H7 (cell line): Measurements from ENCODE around the gene LRRN4. TPM values are rescaled to one million over a fixed set of nuclear protein-coding genes. Genes with fewer than 3 reads are reported as not detected.

Experiments
- DNase-seq: peaks from one replicate; pipeline ENCODE4 v3.0.0; 2012
- H3K27me3 ChIP-seq: 2 replicates; pipeline ENCODE4 v1.6.0; 2011; ENCODE audit warnings: mild to moderate bottlenecking, low read length; ENCODE audit not compliant: control insufficient read depth, insufficient read depth
- H3K36me3 ChIP-seq: replicated peaks from 2 replicates; pipeline ENCODE4 v1.5.1; 2011; ENCODE audit warnings: low read length; ENCODE audit not compliant: control insufficient read depth, insufficient read depth
- H3K4me3 ChIP-seq: 2 replicates; pipeline ENCODE4 v1.5.1; 2011; ENCODE audit warnings: low read depth, mild to moderate bottlenecking, control low read depth, low read length, moderate library complexity; ENCODE audit not compliant: insufficient read depth
- total RNA-seq: library from RNA; depleted of rRNA; stranded (reverse); fragments of >200 nt; shearing (Covaris generic); gene quantifications from 2 replicates; pipeline ENCODE4 v1.2.3, GENCODE V29; 2014; rRNA removed

LRRN4 gene
- 0.41 and 0.76 TPM in 2 replicates for total RNA-seq

- Histone ChIP-seq H3K4me3 (peak within 1 kb of the TSS; percentile 49), H3K27me3 (peaks cover 35% of the 10 kb centered on the region), H3K36me3 (no peaks in the 10 kb centered on the region)
- DNase-seq, result peak; percentile 74
These were observed at the start of gene LRRN4 for GRCh38 chr20:6053776-6054688. Gene LRRN4, minus strand, starts transcription at chr20:6054060. Its CDS starts 1,261 bp downstream, at chr20:6052799.

GRCh38 chr20:6103301-6103700 lies 49.4 kb upstream of the LRRN4 start:
- Histone ChIP-seq H3K4me3 (no peak overlapping the region), H3K36me3 (no peaks in the 10 kb centered on the region; the same call in 1 of the 2 replicates), H3K27me3 (no peaks in the 10 kb centered on the region)
- no peak for DNase-seq

GRCh38 chr20:6101346-6101745 lies 47.5 kb upstream of the LRRN4 start:
- Histone ChIP-seq H3K36me3 (no peaks in the 10 kb centered on the region), H3K27me3 (no peaks in the 10 kb centered on the region), H3K4me3 (no peak overlapping the region)
- DNase-seq, result no peak

GRCh38 chr20:6100246-6100645 lies 46.4 kb upstream of the LRRN4 start:
- H3K4me3 ChIP-seq, result no peak overlapping the region
- no peak for DNase-seq
- no peaks in the 10 kb centered on the region for H3K27me3 ChIP-seq
- H3K36me3 ChIP-seq, result no peaks in the 10 kb centered on the region

GRCh38 chr20:6099819-6100218 lies 46.0 kb upstream of the LRRN4 start:
- no peak for DNase-seq
- no peaks in the 10 kb centered on the region for H3K27me3 ChIP-seq

GRCh38 chr20:6095409-6095808 lies 41.5 kb upstream of the LRRN4 start:
- H3K36me3 ChIP-seq, result no peaks in the 10 kb centered on the region; the same call in 1 of the 2 replicates
- DNase-seq, result no peak

More at GRCh38 chr20:6099819-6100218, 46.0 kb upstream of the LRRN4 start:
- Histone ChIP-seq H3K4me3 (no peak overlapping the region), H3K36me3 (no peaks in the 10 kb centered on the region)

GRCh38 chr20:6094565-6094964 lies 40.7 kb upstream of the LRRN4 start:
- no peak for DNase-seq
- no peaks in the 10 kb centered on the region for H3K27me3 ChIP-seq
- H3K36me3 ChIP-seq, result no peaks in the 10 kb centered on the region; the same call in 1 of the 2 replicates
- no peak overlapping the region for H3K4me3 ChIP-seq

More at GRCh38 chr20:6095409-6095808, 41.5 kb upstream of the LRRN4 start:
- H3K27me3 ChIP-seq, result no peaks in the 10 kb centered on the region
- H3K4me3 ChIP-seq, result no peak overlapping the region

GRCh38 chr20:6094063-6094462 lies 40.2 kb upstream of the LRRN4 start:
- DNase-seq, result no peak
- Histone ChIP-seq H3K36me3 (no peaks in the 10 kb centered on the region; the same call in 1 of the 2 replicates), H3K4me3 (no peak overlapping the region), H3K27me3 (no peaks in the 10 kb centered on the region)

- H3K36me3 ChIP-seq, result peaks cover 2% of the 10 kb centered on the region
- H3K4me3 ChIP-seq, result no peak overlapping the region
- H3K27me3 ChIP-seq, result no peaks in the 10 kb centered on the region
- DNase-seq, result no peak
These were observed 37.8 kb upstream of the LRRN4 start for GRCh38 chr20:6091661-6092060.

- DNase-seq, result no peak
- H3K36me3 ChIP-seq, result peaks cover 4% of the 10 kb centered on the region
These were observed 33.0 kb upstream of the LRRN4 start for GRCh38 chr20:6086868-6087267.

GRCh38 chr20:6083926-6084325 lies 30.1 kb upstream of the LRRN4 start:
- Histone ChIP-seq H3K27me3 (no peaks in the 10 kb centered on the region), H3K36me3 (peaks cover 5% of the 10 kb centered on the region), H3K4me3 (no peak overlapping the region)
- no peak for DNase-seq

More at GRCh38 chr20:6086868-6087267, 33.0 kb upstream of the LRRN4 start:
- no peaks in the 10 kb centered on the region for H3K27me3 ChIP-seq
- H3K4me3 ChIP-seq, result no peak overlapping the region

- no peak overlapping the region for H3K4me3 ChIP-seq
- peaks cover 4% of the 10 kb centered on the region; the same call in 1 of the 2 replicates for H3K36me3 ChIP-seq
- no peak for DNase-seq
- no peaks in the 10 kb centered on the region for H3K27me3 ChIP-seq
These were observed 27.4 kb upstream of the LRRN4 start for GRCh38 chr20:6081236-6081635.

GRCh38 chr20:6079016-6079415 lies 25.2 kb upstream of the LRRN4 start:
- Histone ChIP-seq H3K27me3 (no peaks in the 10 kb centered on the region), H3K4me3 (no peak overlapping the region), H3K36me3 (peaks cover 4% of the 10 kb centered on the region; the same call in 1 of the 2 replicates)
- no peak for DNase-seq

GRCh38 chr20:6075428-6076219 lies 21.8 kb upstream of the LRRN4 start:
- Histone ChIP-seq H3K4me3 (no peak overlapping the region), H3K27me3 (no peaks in the 10 kb centered on the region), H3K36me3 (peaks cover 1% of the 10 kb centered on the region; the same call in 1 of the 2 replicates)
- DNase-seq, result no peak
